A549 treated with GW870086 at 1 μM for 4 hours (cell line): ENCODE data around the gene USP11. TPM values are rescaled to one million over a fixed set of nuclear protein-coding genes. Genes with fewer than 3 reads are reported as not detected.

Experiments
- total RNA-seq: library from RNA; stranded (reverse); fragments of 200-300 nt; extraction: Qiagen RNA extraction; gene quantifications from 5 replicates; pipeline ENCODE4 v1.2.3, GENCODE V29; 2022; ENCODE audit warnings: low read depth

Gene USP11
- total RNA-seq: 48.7 to 57.2 TPM (median 52.6 TPM) in 5 replicates

DNA sequence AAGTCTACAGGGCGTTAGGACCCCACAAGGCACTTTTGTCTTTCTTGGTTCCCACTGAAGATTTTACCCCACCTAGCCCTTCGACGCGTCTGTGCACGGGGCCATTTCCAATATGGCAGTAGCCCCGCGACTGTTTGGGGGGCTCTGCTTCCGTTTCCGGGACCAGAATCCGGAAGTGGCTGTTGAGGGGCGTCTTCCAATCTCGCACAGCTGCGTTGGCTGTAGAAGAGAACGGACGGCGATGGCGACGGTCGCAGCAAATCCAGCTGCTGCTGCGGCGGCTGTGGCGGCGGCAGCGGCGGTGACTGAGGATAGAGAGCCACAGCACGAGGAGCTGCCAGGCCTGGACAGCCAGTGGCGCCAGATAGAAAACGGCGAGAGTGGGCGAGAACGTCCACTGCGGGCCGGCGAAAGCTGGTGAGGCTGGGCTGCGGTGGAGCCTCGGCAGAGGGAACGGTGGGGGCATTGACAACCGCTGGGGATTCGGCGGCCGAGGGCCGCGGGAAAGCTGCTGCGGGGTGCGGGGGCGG, at the start of gene USP11:
TSS of gene USP11 (plus strand) at position 207 of the 530 bp plus-strand sequence. CDS start at position 242, 35 bp downstream.

DNA sequence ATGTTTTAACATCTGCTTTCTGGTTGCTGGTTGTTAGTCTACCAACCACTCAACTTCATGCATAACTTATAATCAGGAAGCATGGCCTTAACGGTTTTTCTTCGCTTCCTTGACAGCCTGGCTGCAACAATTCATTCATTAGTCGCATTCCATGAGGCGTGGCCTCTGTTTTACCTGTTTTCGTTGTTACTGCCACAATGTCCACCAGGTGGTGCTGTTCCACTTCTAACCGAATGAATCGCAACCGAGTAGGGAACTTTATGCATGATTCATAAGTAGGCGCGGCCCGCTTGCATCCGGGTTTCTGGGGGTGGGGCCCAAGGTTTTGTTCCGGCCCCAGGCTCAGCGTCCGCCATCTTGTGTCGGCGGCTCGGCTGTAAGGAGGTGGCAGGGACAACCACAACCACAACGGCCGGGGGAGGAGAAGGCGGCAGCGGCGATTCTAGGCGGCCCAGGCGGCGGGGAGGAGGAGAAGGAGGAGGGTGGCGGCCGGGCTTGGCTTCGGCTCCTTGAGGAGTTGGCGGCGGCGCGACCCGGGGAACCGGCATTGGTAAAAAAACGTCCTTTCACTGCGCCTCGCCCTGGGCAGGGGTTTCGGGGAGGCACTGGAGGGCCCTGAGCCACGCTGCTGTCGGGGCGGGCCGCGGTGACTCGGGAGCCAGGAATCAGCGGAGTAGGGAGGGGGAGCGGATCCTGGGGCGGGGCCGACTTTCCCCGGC, 39.2 kb upstream of the USP11 start, which contains the start of gene UBA1:
TSS of gene UBA1 (plus strand) at position 355 of the 719 bp plus-strand sequence. CDS start 4,974 bp downstream, outside the sequence.

DNA sequence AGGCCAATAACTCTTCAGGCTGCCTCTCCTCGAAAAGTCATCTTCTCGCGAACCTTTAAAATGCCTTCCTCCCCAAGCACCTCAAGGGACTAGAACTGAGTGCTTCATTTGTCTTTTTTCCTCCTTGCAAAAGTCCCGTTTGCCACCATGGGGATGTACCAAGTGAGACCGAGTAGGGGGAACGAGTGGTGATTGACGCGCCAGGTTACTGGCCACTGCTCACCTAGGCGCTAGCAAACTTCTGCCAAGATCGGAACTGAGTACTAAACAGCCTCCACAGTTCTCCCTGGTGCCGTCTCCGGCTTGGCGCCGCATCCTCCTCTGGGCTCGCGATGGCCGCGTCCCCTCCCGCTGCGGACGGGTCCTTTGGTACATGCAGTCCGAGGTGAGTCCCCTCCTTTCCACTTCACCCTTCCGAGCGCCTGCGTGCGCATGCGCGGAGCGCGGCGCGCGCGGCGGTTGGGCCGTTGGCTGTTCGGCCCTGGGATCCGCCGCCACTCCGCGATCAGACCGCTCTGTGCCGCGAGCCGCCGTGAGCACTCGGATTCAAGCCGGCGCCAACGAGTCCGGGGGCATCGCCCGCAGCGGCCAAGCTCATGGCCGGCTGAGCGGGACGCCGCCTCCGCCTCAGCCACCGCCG, 14.4 kb upstream of the USP11 start, which contains the start of gene CDK16:
TSS of gene CDK16 (plus strand) at position 402 of the 640 bp plus-strand sequence. CDS start 4,877 bp downstream, outside the sequence.

Other genes starting within 250 kb of the USP11 start
- gene RGN, start 154.6 kb upstream of the USP11 start, total RNA-seq: 0.09 TPM in 1 of 5 replicates, not detected in the others
- 160 to 183 TPM (median 166 TPM) in 5 replicates for gene NDUFB11, start 88.3 kb upstream of the USP11 start, total RNA-seq
- 30.5 to 41.1 TPM (median 37.6 TPM) in 5 replicates for gene RBM10, start 87.8 kb upstream of the USP11 start, total RNA-seq
- 165 to 203 TPM (median 189 TPM) in 5 replicates for gene UBA1, start 39.2 kb upstream of the USP11 start, total RNA-seq
- 90.7 to 114 TPM (median 107 TPM) in 5 replicates for gene CDK16, start 14.3 kb upstream of the USP11 start, total RNA-seq
- 0.06 to 0.07 TPM (median 0.06 TPM) in 3 of 5 replicates, not detected in the others for gene ZNF157, start 137.6 kb downstream of the USP11 start, total RNA-seq